SK-N-SH treated with all-trans-retinoic acid at 6 μM for 48 hours (cell line): Measurements from ENCODE around the gene FAM184A.

Experiments
- BACH2 ChIP-seq: fragments of 250-450 bp; sonication (Bioruptor Pico); IDR thresholded peaks from 2 replicates; pipeline ENCODE4 v1.9.0; 2021; ENCODE audit warnings: mild to moderate bottlenecking, borderline replicate concordance
- CSDC2 ChIP-seq: fragments of 250-450 bp; sonication (Bioruptor Pico); IDR thresholded peaks from 2 replicates; pipeline ENCODE4 v1.5.0; 2020; ENCODE audit warnings: mild to moderate bottlenecking, moderate library complexity
- GLIS3 ChIP-seq: fragments of 250-450 bp; sonication (Bioruptor Pico); IDR thresholded peaks from 2 replicates; pipeline ENCODE4 v1.5.0; 2020; ENCODE audit warnings: mild to moderate bottlenecking, moderate library complexity
- ISL1 ChIP-seq: fragments of 250-450 bp; sonication (Bioruptor Pico); IDR thresholded peaks from 2 replicates; pipeline ENCODE4 v2.1.2; 2022; ENCODE audit warnings: mild to moderate bottlenecking, moderate library complexity
- RARB ChIP-seq: fragments of 250-450 bp; sonication (Bioruptor Pico); IDR thresholded peaks from 2 replicates; pipeline ENCODE4 v1.8.0; 2021; ENCODE audit warnings: mild to moderate bottlenecking, moderate library complexity
- TSHZ2 ChIP-seq: fragments of 250-450 bp; sonication (Bioruptor Pico); IDR thresholded peaks from 2 replicates; pipeline ENCODE4 v1.5.0; 2020; ENCODE audit warnings: mild to moderate bottlenecking, moderate library complexity
- ZFP3 ChIP-seq: fragments of 250-450 bp; sonication (Bioruptor Pico); IDR thresholded peaks from 2 replicates; pipeline ENCODE4 v1.5.0; 2020; ENCODE audit warnings: mild to moderate bottlenecking, moderate library complexity
- ZFP30 ChIP-seq: fragments of 450-650 bp; formaldehyde crosslinking; IDR thresholded peaks from 2 replicates; pipeline ENCODE4 v1.5.0; 2022; ENCODE audit warnings: mild to moderate bottlenecking, moderate library complexity
- ZNF70 ChIP-seq: fragments of 450-650 bp; formaldehyde crosslinking; IDR thresholded peaks from 2 replicates; pipeline ENCODE4 v1.5.0; 2020; ENCODE audit warnings: mild to moderate bottlenecking, moderate library complexity
- ZNF8 ChIP-seq: fragments of 450-650 bp; formaldehyde crosslinking; IDR thresholded peaks from 2 replicates; pipeline ENCODE4 v1.5.0; 2020; ENCODE audit warnings: mild to moderate bottlenecking, moderate library complexity
- TF ChIP-seq, protein P1 (sequence below): fragments of 250-450 bp; sonication (Bioruptor Pico); IDR thresholded peaks from 2 replicates; pipeline ENCODE4 v1.8.0; 2020; ENCODE audit warnings: mild to moderate bottlenecking, moderate library complexity, borderline replicate concordance
- TF ChIP-seq, protein P2 (sequence below): fragments of 250-450 bp; sonication (Bioruptor Pico); IDR thresholded peaks from 2 replicates; pipeline ENCODE4 v1.8.0; 2021; ENCODE audit warnings: low read depth, mild to moderate bottlenecking, moderate library complexity, borderline replicate concordance
- TF ChIP-seq, protein P3 (sequence below): fragments of 250-450 bp; sonication (Bioruptor Pico); IDR thresholded peaks from 2 replicates; pipeline ENCODE4 v1.5.1; 2020; ENCODE audit warnings: low read depth, mild to moderate bottlenecking, moderate library complexity

DNA sequence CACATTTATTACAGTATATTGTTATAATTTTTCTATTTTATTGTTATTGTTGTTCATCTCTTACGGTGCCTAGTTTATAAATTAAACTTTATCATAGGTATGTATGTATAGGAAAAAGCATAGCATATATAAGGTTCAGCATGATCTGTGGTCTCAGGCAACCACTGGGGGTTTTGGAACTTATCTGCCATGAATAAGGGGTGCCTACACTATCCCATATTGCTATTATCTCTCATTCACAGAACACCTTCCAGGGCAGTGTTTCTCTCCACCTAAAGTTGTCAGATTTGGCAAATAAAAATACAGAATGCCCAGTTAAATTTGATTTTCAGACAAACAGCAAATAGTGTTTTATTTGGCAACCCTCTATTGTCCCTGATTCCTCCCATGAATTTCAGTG is 35.5 kb upstream of the FAM184A start:
- TF ChIP-seq RARB (CRISPR knock-in tag) (no peak), ZFP30 (CRISPR knock-in tag) (no peak), ISL1 (no peak), TSHZ2 (CRISPR knock-in tag) (no peak), BACH2 (CRISPR knock-in tag) (no peak), ZFP3 (CRISPR knock-in tag) (no peak), ZNF70 (CRISPR knock-in tag) (no peak), GLIS3 (CRISPR knock-in tag) (no peak), CSDC2 (CRISPR knock-in tag) (no peak), ZNF8 (CRISPR knock-in tag) (no peak)
- TF ChIP-seq, protein P1, sequence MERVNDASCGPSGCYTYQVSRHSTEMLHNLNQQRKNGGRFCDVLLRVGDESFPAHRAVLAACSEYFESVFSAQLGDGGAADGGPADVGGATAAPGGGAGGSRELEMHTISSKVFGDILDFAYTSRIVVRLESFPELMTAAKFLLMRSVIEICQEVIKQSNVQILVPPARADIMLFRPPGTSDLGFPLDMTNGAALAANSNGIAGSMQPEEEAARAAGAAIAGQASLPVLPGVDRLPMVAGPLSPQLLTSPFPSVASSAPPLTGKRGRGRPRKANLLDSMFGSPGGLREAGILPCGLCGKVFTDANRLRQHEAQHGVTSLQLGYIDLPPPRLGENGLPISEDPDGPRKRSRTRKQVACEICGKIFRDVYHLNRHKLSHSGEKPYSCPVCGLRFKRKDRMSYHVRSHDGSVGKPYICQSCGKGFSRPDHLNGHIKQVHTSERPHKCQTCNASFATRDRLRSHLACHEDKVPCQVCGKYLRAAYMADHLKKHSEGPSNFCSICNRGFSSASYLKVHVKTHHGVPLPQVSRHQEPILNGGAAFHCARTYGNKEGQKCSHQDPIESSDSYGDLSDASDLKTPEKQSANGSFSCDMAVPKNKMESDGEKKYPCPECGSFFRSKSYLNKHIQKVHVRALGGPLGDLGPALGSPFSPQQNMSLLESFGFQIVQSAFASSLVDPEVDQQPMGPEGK (CRISPR knock-in tag) = no peak
- TF ChIP-seq, protein P2, sequence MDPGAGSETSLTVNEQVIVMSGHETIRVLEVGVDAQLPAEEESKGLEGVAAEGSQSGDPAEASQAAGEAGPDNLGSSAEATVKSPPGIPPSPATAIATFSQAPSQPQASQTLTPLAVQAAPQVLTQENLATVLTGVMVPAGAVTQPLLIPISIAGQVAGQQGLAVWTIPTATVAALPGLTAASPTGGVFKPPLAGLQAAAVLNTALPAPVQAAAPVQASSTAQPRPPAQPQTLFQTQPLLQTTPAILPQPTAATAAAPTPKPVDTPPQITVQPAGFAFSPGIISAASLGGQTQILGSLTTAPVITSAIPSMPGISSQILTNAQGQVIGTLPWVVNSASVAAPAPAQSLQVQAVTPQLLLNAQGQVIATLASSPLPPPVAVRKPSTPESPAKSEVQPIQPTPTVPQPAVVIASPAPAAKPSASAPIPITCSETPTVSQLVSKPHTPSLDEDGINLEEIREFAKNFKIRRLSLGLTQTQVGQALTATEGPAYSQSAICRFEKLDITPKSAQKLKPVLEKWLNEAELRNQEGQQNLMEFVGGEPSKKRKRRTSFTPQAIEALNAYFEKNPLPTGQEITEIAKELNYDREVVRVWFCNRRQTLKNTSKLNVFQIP (CRISPR knock-in tag) = no peak
- TF ChIP-seq, protein P3, sequence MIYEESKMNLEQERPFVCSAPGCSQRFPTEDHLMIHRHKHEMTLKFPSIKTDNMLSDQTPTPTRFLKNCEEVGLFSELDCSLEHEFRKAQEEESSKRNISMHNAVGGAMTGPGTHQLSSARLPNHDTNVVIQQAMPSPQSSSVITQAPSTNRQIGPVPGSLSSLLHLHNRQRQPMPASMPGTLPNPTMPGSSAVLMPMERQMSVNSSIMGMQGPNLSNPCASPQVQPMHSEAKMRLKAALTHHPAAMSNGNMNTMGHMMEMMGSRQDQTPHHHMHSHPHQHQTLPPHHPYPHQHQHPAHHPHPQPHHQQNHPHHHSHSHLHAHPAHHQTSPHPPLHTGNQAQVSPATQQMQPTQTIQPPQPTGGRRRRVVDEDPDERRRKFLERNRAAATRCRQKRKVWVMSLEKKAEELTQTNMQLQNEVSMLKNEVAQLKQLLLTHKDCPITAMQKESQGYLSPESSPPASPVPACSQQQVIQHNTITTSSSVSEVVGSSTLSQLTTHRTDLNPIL = no peak
